Stimulated activated CD4-positive, alpha-beta T cell treated with anti-CD3 and anti-CD28 coated beads, Interleukin-1b, Interleukin-23, amount 100 ng/mL, for 4 hours (primary cell): Measurements from ENCODE around the gene ATP2A2.
"Not testable (repeated sequence)": the region's sequence is repeated elsewhere in the genome, so short reads cannot be mapped to it uniquely, and the experiment has no call there.

Experiments
- DNase-seq, 2 donors: peaks; one replicate each; pipeline ENCODE4 v3.0.0-alpha.2; 2020; ENCODE audit warnings: low read depth in 2 of 2

Gene ATP2A2

DNA sequence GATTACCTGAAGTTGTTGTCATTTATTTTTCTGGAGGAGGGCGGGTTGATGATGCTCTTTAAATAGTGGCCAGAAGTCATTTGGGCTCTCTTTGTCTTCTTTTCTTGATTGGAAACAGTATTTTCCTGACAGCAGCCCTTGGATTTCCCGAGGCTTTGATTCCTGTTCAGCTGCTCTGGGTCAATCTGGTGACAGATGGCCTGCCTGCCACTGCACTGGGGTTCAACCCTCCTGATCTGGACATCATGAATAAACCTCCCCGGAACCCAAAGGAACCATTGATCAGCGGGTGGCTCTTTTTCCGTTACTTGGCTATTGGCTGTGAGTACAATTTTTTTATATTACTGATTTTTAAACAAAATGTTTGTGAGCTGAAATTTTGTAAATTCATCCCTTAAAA, 62.1 kb downstream of the ATP2A2 start:
- DNase-seq = no peak

DNA sequence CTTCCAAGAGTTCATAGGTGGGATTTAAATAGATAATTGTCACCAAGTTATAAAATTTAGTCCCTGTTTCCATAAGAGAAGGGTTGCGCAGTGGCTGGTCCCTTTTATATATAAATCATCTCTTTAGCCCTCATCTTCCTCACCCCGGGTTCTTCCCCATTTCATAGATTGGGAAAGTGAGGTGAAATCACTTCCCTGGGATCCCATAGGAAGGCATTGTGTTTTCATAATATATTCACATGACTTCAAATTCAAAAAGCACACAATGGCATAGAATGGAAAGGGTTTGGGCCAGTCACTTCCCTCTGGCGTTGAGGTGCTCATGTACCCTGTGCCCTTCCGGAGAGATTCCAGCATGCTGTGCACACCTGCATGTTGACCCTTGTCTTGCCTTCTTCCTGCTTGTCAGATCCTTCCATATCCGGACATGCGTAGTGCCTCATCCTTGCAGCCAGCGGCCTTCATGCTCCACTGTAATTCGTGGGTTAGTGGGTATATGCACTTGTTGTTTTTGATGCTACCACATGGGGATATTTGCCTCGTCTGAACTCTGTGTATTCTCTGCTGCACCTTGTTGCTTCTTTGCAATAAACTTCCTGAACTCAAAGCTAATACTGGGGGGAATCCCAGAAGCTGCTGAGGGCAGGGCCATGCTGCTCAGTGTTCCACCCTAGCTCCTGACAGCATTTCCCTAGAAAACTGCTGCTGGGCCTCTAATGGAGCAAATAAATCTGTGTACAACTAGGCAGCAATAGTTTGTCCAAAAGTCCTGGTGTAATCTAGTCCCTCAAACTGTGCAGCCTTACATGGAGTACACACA, 62.9 kb downstream of the ATP2A2 start:
- DNase-seq = no peak

DNA sequence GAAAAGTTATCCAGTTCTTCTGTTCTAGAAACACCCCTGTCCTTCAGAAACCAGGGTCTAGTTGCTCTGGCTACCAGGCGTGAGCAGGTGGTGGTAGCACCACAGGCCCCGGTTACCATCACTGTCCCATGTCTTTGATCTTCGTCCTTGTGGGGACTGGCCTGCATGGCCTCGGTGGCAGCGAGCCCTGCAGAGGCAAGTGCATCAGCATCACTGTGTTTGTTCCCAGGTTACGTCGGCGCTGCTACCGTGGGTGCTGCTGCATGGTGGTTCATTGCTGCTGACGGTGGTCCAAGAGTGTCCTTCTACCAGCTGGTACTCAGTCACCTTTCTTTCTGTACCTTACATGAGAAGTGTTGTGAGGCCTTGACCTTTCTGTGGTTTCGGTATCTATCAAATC, 63.6 kb downstream of the ATP2A2 start:
- no peak for DNase-seq

DNA sequence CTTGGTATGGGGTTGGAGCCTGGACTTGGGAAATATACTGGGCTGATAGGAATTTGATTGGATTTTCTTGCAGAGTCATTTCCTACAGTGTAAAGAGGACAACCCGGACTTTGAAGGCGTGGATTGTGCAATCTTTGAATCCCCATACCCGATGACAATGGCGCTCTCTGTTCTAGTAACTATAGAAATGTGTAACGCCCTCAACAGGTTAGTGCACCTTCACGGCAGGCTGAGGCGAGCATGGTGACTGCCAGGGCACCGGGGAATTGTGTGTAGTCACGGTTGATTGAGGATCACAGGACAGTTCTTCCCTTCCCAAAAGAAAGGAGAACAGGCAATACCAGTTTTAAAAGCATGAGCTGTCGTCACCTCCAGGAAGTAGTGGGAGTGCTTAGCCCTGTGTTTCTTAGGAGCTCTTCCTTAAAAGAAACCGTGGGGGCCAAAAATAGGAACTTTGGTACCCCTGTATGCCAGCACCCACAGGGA, 64.2 kb downstream of the ATP2A2 start:
- no peak for DNase-seq

DNA sequence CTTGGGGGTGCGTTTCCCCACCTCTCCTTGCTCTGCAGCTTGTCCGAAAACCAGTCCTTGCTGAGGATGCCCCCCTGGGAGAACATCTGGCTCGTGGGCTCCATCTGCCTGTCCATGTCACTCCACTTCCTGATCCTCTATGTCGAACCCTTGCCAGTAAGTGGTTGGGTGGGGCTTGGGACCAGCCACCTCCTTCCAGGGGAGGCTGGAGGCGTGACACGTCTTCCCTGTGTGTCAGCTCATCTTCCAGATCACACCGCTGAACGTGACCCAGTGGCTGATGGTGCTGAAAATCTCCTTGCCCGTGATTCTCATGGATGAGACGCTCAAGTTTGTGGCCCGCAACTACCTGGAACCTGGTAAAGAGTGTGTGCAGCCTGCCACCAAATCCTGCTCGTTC, 64.9 kb downstream of the ATP2A2 start:
- no peak for DNase-seq

DNA sequence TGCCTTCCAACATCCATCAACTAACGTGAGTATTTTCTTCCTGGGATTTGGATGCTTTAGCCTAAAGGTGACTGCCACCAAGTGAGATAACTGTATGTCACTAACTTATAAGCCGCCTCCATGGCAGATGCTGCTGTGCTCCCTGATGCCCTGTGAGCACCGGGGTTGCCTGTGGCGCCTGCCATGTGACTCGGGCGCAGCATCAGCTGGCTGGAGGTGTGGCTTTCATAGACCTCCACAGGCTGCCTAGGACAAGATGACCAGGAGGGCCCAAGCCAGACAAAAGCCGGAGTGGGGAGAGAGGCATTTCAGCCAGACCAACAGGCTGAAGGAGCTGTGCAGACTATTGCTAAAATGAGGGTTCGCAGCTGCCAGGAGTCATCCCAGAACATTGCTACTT, 66.7 kb downstream of the ATP2A2 start:
- DNase-seq = no peak

DNA sequence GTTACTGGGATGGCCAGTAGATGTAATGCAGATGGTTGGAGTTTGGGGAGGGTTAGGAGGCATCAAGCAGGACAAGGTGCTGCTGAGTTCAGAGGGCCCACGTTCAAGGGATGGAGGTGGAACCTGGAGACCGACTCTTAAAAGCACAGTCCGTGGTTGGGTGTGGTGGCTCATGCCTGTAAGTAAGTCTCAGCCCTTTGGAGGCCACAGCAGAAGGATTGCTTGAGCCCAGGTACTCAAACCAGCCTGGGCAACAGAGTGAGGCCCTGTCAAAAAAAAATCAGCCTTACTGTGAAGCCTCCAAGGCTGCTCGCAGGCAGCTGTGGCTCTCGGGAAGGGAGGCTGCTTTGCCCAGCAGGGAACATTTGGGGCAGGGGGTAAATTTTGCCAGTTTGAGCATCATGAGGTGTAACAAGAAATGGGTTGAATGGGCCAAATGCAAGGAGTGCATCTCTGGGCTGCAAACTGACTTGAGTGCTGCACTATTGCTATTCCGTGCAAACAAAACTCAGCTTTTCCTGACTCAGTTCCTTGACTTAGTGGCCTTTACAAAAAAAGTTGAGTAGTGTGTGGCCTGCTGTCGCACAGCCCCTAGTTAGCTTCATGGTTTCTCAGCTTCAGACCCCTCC, 67.5 kb downstream of the ATP2A2 start:
- DNase-seq = no peak

DNA sequence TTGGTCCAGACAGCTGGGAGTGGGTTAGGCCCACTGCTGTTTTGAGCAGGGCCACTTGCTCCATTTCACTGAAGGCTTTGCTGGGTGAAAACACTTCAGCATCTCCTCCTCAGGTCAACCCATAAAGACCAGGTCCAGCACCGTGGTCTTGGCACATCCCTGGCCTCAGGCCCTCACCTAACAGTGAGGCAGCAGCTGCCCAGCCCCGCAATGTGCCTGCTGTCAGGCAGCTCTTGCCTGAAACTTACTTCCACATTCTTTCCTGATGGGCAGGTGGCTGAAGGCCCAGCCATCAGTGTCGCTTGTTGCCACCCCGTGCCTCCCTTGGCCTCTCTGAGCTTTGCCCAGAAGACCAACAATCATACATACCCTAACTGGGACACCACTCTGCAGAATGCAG, 68.0 kb downstream of the ATP2A2 start:
- DNase-seq = no peak

DNA sequence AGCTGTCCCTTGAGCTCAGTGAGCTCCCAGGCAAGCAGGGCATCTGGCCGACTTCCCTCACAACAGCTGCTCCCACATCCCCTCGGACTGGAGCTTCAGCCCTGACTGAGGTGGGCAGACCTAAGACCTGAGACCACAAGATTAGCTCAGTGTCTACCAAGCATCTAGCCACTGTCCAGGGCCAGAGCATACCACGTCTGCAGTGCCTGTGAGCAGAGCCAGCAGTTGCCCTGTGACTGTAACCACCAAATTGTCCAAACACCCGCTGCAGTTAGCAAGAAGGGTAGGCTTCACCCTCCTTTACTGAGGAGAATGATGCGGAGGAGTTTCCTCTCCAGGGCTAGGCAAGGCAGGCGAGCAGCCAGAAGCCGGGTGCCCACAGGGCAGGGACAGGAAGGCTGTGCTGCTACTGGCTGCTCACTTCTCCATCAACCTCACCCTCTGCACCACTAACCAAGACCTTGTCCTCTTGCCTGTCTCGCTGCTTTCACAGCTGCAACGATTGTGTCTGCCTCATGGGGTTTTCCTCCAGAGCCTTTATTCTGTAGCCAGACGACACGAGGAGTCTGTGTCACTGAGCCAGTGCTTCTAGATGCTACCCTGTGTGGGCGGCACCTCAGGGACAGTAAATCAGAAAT, 68.6 kb downstream of the ATP2A2 start:
- DNase-seq = peak; percentile 33 to 41

DNA sequence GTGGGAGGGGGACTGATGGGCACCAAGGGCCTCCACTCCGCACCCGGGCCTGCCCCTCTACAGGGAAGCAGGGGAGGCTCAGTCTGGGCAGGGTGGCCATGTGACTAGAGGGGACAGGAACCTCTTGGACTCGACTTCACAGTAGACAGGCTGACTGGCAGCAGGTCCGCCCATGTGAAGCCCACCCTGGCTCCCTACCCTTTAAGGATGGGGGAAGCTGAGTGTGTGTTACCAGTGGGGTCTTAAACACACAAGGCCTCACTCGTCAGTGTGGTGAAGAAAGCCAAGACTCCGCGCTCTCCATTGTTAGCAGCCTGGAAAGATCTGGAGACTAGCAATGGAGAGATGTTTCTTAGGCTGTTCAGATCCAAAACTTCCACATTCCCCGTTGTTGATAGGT, 70.1 kb downstream of the ATP2A2 start:
- DNase-seq = no peak

DNA sequence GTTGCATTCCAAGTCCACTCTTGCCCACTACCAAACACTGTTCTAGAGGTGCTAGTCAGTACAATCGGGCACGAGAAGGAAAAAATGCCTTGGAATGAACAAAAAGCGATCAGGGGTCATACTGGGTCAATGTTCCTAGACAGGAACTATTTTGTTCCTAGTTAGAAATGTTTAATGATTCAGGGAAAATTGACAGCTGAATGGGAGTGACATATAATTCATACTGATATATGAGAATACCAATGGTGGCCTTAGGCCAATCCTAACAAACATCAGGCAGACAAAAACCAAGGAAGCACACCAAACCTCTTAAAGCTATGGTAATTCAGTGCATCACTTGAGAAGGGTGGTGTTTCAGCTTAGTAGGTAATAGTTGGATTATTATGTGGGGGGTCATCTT, 71.4 kb downstream of the ATP2A2 start:
- DNase-seq = no peak

DNA sequence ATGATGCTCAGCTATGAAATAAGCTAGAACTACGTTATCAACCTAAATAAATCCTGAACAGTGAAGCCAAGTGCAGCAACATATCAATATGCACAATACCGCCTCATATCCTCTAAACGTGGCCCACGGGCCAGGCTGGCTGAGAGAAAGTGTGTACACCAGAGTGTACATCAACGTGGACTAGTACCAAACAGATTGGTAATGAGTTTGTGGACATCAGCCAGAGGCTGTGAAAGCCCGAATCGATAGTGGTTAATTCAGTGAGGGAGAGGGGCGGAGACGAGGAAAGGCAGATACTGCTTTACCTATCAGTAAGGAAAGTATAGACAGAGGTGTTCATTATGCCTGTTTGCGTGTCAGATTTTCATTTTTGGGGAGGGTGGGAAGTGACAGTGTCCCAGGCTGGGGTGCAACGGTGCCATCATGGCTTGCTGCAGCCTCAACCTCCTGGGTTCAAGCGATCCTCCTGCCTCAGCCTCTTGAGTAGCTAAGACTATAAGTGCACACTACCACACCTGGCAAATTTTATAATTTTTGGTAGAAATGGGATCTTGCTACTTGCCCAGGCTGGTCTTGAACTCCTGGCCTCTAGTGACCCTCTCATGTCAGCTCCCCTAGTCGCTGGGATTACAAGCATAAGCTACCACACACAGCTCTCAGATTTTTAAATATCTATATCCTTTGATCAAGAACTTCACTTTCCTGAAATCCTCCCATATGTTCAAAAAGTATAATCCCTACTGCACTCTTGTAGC, 72.3 kb downstream of the ATP2A2 start:
- no peak for DNase-seq

DNA sequence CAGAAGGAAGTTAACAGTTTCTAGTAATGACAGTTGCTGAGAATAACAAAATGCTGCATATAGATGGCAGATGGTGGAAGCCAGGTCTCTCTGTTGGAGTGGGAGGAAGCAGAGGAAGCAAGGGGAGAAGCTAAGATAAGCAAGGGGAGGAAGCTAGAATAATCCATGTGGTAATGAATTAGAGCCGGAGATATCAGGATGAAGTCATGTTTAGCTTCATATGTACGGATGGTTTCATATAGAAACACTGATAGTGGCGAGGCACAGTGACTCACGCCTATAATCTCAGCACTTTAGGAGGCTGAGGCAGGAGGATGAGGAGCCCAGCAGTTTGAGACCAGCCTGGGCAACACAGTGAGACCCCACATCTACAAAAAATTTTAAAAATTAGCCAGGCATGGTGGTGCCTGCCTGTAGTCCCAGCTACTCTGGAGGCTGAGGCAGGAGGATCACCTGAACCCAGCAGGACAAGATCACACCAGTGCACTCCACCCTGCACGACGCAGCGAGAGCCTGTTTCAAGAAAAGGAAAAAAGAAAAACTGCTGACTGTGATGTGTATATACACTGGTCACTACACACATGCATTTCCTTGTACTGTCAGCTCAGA, 73.2 kb downstream of the ATP2A2 start:
- DNase-seq = no peak

DNA sequence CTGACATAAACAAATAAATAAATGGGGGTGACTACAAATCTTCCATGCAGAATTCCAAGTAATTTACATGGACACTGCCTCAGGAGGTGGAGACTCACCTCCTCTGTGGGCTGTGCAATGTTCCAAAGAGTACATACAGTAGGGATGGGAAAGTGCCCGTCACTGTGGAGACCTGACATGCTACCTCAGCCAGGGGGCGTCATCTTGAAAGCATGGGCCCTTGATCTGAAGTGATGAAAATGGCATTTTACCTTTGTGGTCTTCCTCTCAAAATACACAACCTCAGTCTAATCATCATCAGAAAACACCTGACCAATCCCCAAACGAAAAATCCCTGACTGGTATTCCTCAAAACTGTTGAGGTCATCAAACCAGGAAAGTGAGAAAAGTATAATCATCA, 74.0 kb downstream of the ATP2A2 start:
- no peak for DNase-seq

DNA sequence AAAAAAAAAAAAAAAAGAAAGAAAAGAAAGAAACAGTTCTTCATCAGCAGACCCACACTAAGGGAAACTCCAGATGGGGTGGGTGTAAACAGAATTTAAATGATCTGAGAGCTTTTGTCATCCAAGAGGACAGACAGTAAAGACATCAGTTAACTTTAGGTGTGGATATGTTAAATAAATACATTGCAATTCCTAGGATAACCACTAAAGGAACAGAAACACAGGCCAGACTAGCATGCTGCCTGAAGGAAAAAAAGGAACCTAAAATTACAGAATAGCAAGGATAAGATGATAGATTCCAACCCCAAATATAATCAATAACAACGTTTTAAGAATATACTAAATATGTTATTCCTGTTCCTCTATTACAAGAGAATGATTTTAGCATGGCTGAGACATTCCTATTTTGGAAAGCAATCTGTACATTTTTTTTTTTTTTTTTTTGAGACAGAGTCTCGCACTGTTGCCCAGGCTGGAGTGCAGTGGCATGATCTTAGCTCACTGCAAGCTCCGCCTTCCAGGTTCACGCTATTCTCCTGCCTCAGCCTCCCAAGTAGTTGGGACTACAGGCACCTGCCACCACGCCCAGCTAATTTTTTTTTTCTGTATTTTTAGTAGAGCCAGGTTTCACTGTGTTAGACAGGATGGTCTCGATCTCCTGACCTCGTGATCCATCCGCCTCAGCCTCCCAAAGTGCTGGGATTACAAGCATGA, 77.5 kb downstream of the ATP2A2 start:
- not testable (repeated sequence) for DNase-seq

DNA sequence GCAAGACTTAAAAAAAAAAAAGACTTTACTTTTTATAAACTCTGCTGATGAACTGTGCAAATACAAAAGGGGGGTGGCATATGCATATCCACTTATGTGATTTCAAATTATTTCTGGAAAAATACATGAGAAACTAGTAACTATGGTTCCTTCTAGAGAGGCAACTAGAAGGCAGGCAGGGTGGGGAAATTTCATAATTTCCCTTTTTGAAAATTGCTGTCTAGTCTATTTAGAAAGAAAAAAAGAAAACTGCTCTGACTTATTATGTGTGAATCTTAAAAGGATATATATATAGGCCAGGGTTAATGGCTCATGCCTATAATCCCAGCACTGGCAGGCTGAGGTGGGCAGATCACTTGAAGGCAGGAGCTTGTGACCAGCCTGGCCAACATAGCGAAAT, 80.2 kb downstream of the ATP2A2 start:
- no peak for DNase-seq

DNA sequence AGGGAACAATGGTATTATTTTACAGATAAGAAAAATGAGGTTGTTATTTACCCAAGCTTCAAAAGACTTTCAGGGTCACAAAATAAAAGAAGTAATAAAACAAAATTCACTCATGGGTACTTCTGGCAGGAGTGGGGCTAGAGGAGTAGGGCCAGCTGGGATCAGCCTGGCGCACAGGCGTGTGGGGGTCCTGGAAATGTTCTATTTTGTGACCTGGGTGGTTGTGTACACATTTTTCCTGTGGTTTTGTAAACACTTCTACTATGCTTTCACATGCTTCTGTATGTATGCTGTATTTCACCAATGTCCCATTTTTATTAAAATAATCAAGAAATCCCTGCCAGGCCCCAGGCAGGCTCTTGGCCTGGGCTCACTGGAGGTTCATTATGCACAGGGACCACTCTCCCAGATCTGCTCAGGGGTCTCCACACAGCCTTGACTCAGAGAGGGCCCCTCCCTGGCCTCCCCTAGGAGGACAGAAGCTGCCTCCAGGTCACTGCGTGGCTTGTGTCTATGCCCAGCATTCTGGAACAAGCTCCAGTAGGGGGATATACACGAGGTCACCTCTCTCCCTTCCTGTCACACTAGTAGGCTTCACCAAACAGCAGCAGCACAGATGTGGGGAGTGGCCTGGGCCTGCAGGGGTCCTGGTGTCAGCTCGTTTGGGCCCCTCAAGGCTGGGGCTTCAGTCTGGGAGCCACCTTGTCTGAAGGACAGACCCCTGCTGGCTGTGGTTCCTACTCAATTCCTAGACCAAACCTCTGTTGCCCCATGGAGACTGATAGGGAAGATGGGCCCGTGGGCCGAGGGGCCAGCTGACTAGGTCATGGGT, 84.7 kb downstream of the ATP2A2 start:
- no peak for DNase-seq

DNA sequence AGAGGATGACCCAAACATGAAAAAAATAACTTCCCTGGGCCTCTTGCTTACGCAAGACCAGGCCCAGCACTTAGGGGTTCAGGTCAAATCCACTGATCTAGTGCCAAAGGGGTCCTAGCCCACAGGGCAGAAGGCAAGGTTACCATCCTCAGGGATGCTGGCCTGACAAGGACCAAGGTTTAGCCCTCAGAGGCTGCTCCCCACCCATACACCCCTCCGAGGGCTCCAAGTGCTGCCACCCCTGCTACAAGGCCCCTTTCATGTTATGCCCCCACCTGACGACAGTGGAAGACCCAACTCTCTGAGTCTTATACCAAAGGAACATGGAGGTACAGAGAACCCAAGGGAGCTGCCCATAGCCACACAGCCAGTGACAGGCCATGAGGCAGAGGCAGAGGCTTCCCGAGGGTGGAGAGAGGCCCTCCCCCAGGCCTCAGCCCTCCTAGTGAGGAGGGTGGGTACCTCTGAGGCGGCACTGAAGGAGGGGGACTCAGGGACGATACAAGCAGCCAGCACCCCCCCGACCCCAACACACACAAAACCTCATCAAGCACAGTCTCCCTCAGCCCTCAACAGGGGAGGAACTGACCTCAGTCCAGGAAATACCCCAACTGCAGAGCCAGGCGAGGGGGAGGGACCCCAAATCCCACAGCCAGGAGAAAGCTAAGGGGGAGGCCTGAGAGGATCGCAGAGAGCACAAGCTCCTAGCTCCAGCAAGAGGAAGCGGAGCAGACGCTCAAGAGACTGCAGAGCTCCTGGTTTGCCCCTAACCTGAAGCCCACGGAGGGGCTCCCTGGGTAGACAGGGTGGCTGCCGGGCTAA, 85.5 kb downstream of the ATP2A2 start:
- DNase-seq = no peak

DNA sequence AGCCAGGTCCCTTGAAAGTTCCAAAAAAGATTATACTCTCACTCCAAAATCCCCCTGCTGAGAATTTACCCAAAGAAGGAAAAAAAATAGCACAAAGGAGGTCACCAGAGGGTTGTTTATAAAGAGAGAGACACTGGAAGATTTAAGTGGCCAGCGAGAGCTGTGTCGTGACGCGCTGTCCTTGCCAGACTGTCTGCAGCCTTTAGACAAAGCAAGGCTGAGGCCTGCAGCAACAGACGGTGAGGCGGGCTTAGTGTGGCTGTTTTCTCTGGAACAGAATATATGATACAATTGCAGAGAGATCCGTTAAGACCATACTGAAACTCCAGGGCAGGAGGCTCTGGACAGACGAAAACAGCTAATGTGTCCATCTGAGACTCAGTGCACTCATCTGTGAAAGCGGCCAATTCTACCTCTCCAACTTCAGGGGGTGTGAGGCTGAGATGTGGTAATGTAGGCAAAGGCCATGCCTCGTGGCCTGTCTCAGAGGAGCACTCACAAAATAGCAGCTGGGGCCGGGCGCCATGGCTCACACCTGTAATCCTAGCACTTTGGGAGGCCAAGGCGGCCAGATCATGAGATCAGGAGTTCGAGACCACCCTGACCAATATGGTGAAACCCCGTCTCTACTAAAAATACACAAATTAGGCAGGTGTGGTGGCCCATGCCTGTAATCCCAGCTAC, 86.3 kb downstream of the ATP2A2 start:
- DNase-seq = no peak
